Liver (tissue), 9 donors: ENCODE data around the gene PFKP. TPM values are rescaled to one million over a fixed set of nuclear protein-coding genes. Genes with fewer than 3 reads are reported as not detected.

Experiments used
- DNase-seq: peaks from one replicate; pipeline ENCODE4 v3.0.0-alpha.2; 2017; ENCODE audit warnings: low spot score
- H3K27ac ChIP-seq, 2 donors: one replicate each; pipeline ENCODE4 v1.7.0; 2013; ENCODE audit warnings: inconsistent platforms in 2 of 2, low read length in 2 of 2, control low read depth in 1 of 2, low read depth in 1 of 2, mild to moderate bottlenecking in 1 of 2
- H3K27me3 ChIP-seq, 4 donors: one replicate each; pipeline versions ENCODE4 v1.6.1 to v1.7.0; 2013; ENCODE audit warnings: low read length in 3 of 4, inconsistent platforms in 1 of 4, mild to moderate bottlenecking in 1 of 4, moderate library complexity in 1 of 4; ENCODE audit not compliant: control insufficient read depth in 4 of 4, insufficient read depth in 4 of 4
- H3K36me3 ChIP-seq, 4 donors: one replicate each; pipeline versions ENCODE4 v1.6.1 to v1.7.0; 2013; ENCODE audit warnings: low read length in 3 of 4, mild to moderate bottlenecking in 3 of 4, low read depth in 1 of 4, moderate library complexity in 1 of 4; ENCODE audit not compliant: control insufficient read depth in 4 of 4, insufficient read depth in 3 of 4
- H3K4me1 ChIP-seq, 4 donors: one replicate each; pipeline versions ENCODE4 v1.6.1 to v1.7.0; 2013; ENCODE audit warnings: low read length in 3 of 4, mild to moderate bottlenecking in 3 of 4, moderate library complexity in 1 of 4; ENCODE audit not compliant: control insufficient read depth in 4 of 4, insufficient read depth in 4 of 4
- H3K4me3 ChIP-seq, 3 donors: one replicate each; pipeline versions ENCODE4 v1.6.1 to v1.7.0; 2013; ENCODE audit warnings: low read length in 3 of 3, control low read depth in 1 of 3, low read depth in 1 of 3, mild to moderate bottlenecking in 1 of 3
- H3K9ac ChIP-seq, 2 donors: one replicate each; pipeline ENCODE4 v1.7.0; 2013; ENCODE audit warnings: low read length in 2 of 2, mild to moderate bottlenecking in 2 of 2, moderate library complexity in 2 of 2, control low read depth in 1 of 2, low read depth in 1 of 2
- H3K9me3 ChIP-seq, 4 donors: one replicate each; pipeline versions ENCODE4 v1.6.1 to v1.7.0; 2013; ENCODE audit warnings: low read length in 3 of 4; ENCODE audit not compliant: control insufficient read depth in 4 of 4
- ATF3 ChIP-seq: IDR thresholded peaks from 2 replicates; pipeline ENCODE4 v1.6.1; 2016; ENCODE audit warnings: antibody characterized with exemption
- CTCF ChIP-seq: fragments of 150-350 bp; IDR thresholded peaks from 2 replicates; pipeline ENCODE4 v1.5.1; 2017; ENCODE audit warnings: improper control_type of control experiment, low read depth, low read length; ENCODE audit not compliant: missing input control
- FOXA1 ChIP-seq: IDR thresholded peaks from 2 replicates; pipeline ENCODE4 v1.6.1; 2016; ENCODE audit warnings: antibody characterized with exemption
- FOXA2 ChIP-seq: IDR thresholded peaks from 2 replicates; pipeline ENCODE4 v1.6.1; 2016; ENCODE audit warnings: antibody characterized with exemption
- HNF4G ChIP-seq: IDR thresholded peaks from 2 replicates; pipeline ENCODE4 v1.6.1; 2016; ENCODE audit warnings: antibody characterized with exemption
- JUND ChIP-seq, 2 donors: IDR thresholded peaks; 2 replicates each; pipeline ENCODE4 v1.6.1; 2016; ENCODE audit warnings: antibody characterized with exemption in 2 of 2
- NR2F2 ChIP-seq: IDR thresholded peaks from 2 replicates; pipeline ENCODE4 v1.6.1; 2016; ENCODE audit warnings: antibody characterized with exemption
- RAD21 ChIP-seq, 2 donors: IDR thresholded peaks; 2 replicates each; pipeline ENCODE4 v1.6.1; 2016; ENCODE audit warnings: antibody characterized with exemption in 2 of 2, mild to moderate bottlenecking in 2 of 2
- REST ChIP-seq: IDR thresholded peaks from 2 replicates; pipeline ENCODE4 v1.6.1; 2016; ENCODE audit warnings: antibody characterized with exemption, mild to moderate bottlenecking
- RXRA ChIP-seq, 2 donors: IDR thresholded peaks; 2 replicates each; pipeline ENCODE4 v1.6.1; 2017 to 2018; ENCODE audit warnings: antibody characterized with exemption in 2 of 2, mild to moderate bottlenecking in 1 of 2
- TAF1 ChIP-seq: conservative IDR thresholded peaks from 2 replicates; pipeline ENCODE4 v1.6.1; 2016; ENCODE audit warnings: antibody characterized with exemption, mild to moderate bottlenecking
- YY1 ChIP-seq: IDR thresholded peaks from 2 replicates; pipeline ENCODE4 v1.6.1; 2016; ENCODE audit warnings: antibody characterized with exemption, mild to moderate bottlenecking
- ZBTB33 ChIP-seq: IDR thresholded peaks from 2 replicates; pipeline ENCODE4 v1.6.1; 2016; ENCODE audit warnings: antibody characterized with exemption
- WGBS: extraction: QIAGEN DNeasy Blood & Tissue Kit; methylation state at CpG from one replicate; pipeline ENCODE4 v1.1.7; 2013; 5-methylcytosine and 5-hydroxymethylcytosine counted together
- polyA plus RNA-seq, 2 donors: library from polyadenylated mRNA; stranded (reverse) in 1 of 2; unstranded in 1 of 2; fragments of 200-250 nt in 1 of 2; fragments of >200 nt in 1 of 2; fragmentation: Nextera tagmentation in 1 of 2; extraction: Ambion mirVana in 1 of 2; gene quantifications; one replicate each; pipeline versions ENCODE4 v1.2.1 to v1.2.3, GENCODE V29; 2013 to 2015
- total RNA-seq, 2 donors: library from RNA; depleted of rRNA; stranded (reverse); fragments of >200 nt; gene quantifications; one replicate each; pipeline ENCODE4 v1.2.3, GENCODE V29; 2014
- donor health status: healthy.
- donor health status: healthy.
- donor health status: healthy.
- donor health status: healthy.
- donor health status: healthy.

PFKP gene
- total and polyA plus RNA-seq, 4 donors = 1.1 to 5.0 (median 2.8) TPM

GRCh38 chr10:3031490-3031889 lies 35.9 kb upstream of the PFKP start:
- 52% methylated on average over 4 of the region's 4 CpGs for WGBS
- DNase-seq = no peak
- Histone ChIP-seq H3K9me3 (no peaks in the 10 kb centered on the region), H3K4me3 (no peak overlapping the region), H3K9ac (no peak overlapping the region), H3K27me3 (peaks cover 0 to 2% (median 0%) of the 10 kb centered on the region in 4 donors), H3K27ac (no peak overlapping the region), H3K4me1 (no peaks in the 10 kb centered on the region), H3K36me3 (no peaks in the 10 kb centered on the region)
- TF ChIP-seq JUND (IDR thresholded peaks at IDR 0.05) (no peak), ZBTB33 (no peak), NR2F2 (no peak), RXRA (IDR thresholded peaks at IDR 0.05) (no peak), RAD21 (IDR thresholded peaks at IDR 0.05) (no peak), ATF3 (no peak), HNF4G (no peak), TAF1 (no peak), FOXA1 (no peak), FOXA2 (no peak), REST (no peak), YY1 (no peak)

- WGBS = 80% methylated on average over 5 of the region's 5 CpGs
- no peak overlapping the region for H3K9ac ChIP-seq
- H3K4me1 ChIP-seq = no peaks in the 10 kb centered on the region
- no peak overlapping the region for H3K4me3 ChIP-seq
- DNase-seq = no peak
- no peak overlapping the region for H3K27ac ChIP-seq
- no peaks in the 10 kb centered on the region for H3K36me3 ChIP-seq
- peaks cover 0 to 2% (median 0%) of the 10 kb centered on the region in 4 donors for H3K27me3 ChIP-seq
- TF ChIP-seq YY1 = no peak
- no peak for TF ChIP-seq CTCF
- TF ChIP-seq FOXA2 = no peak
- no peak for TF ChIP-seq FOXA1
- TF ChIP-seq RAD21 (IDR thresholded peaks at IDR 0.05) = no peak
- no peak for TF ChIP-seq ATF3
- H3K9me3 ChIP-seq = no peaks in the 10 kb centered on the region
These were observed 33.4 kb upstream of the PFKP start for GRCh38 chr10:3033925-3034324.
